CD14-positive monocyte (primary cell): ENCODE results near the gene TEF. TPM values are rescaled to one million over a fixed set of nuclear protein-coding genes. Genes with fewer than 3 reads are reported as not detected.
A peak's percentile ranks its signal among the peaks of the same experiment; 100 is the strongest.

Experiments
- DNase-seq, 3 donors: peaks; one replicate each; pipeline ENCODE4 v3.0.0-alpha.2; 2011 to 2022
- H2AFZ ChIP-seq: 2 replicates; pipeline ENCODE4 v1.6.0; 2012; ENCODE audit warnings: mild to moderate bottlenecking, low read depth, low read length, inconsistent platforms; ENCODE audit not compliant: insufficient read depth, poor library complexity, severe bottlenecking
- H3K27ac ChIP-seq, 2 donors: 1 replicate in 1 of 2; 2 replicates in 1 of 2; pipeline ENCODE4 v1.5.1; 2012 to 2013; ENCODE audit warnings: low read length in 2 of 2, control low read depth in 1 of 2, inconsistent platforms in 1 of 2, low read depth in 1 of 2, mild to moderate bottlenecking in 1 of 2
- H3K27me3 ChIP-seq, 2 donors: one replicate each; pipeline versions ENCODE4 v1.6.0 to v1.6.1; 2011 to 2013; ENCODE audit warnings: low read length in 2 of 2; ENCODE audit not compliant: control insufficient read depth in 2 of 2, insufficient read depth in 2 of 2
- H3K36me3 ChIP-seq, 2 donors: replicated peaks in 1 of 2; 1 replicate in 1 of 2; 2 replicates in 1 of 2; pipeline versions ENCODE4 v1.5.1 to v1.6.1; 2012 to 2013; ENCODE audit warnings: low read length in 2 of 2, control low read depth in 1 of 2, inconsistent platforms in 1 of 2, mild to moderate bottlenecking in 1 of 2; ENCODE audit not compliant: insufficient read depth in 2 of 2, control insufficient read depth in 1 of 2
- H3K4me1 ChIP-seq, 2 donors: 1 replicate in 1 of 2; 2 replicates in 1 of 2; pipeline versions ENCODE4 v1.5.1 to v1.6.1; 2012 to 2013; ENCODE audit warnings: low read length in 2 of 2, control low read depth in 1 of 2, inconsistent platforms in 1 of 2, mild to moderate bottlenecking in 1 of 2, moderate library complexity in 1 of 2; ENCODE audit not compliant: insufficient read depth in 2 of 2, control insufficient read depth in 1 of 2
- H3K4me2 ChIP-seq: replicated peaks from 2 replicates; pipeline ENCODE3; 2012; ENCODE audit warnings: low read length, moderate library complexity, mild to moderate bottlenecking; ENCODE audit not compliant: poor library complexity, severe bottlenecking; ENCODE audit errors: extremely low read depth
- H3K4me3 ChIP-seq, 3 experiments: fragments of 200-600 bp in 1 of 3; sonication (generic) in 1 of 3; replicated peaks in 1 of 3; 1 replicate in 2 of 3; 2 replicates in 1 of 3; pipeline ENCODE4 v1.5.1; 2011 to 2013; ENCODE audit warnings: low read length in 3 of 3, mild to moderate bottlenecking in 3 of 3, control low read depth in 2 of 3, low read depth in 2 of 3, inconsistent platforms in 1 of 3, moderate library complexity in 1 of 3
- H3K79me2 ChIP-seq: 2 replicates; pipeline ENCODE4 v1.6.0; 2012; ENCODE audit warnings: mild to moderate bottlenecking, control low read depth, inconsistent platforms, low read length, moderate library complexity; ENCODE audit not compliant: insufficient read depth
- H3K9ac ChIP-seq: 2 replicates; pipeline ENCODE4 v1.6.0; 2017; ENCODE audit warnings: low read length, mild to moderate bottlenecking; ENCODE audit not compliant: insufficient read depth, poor library complexity, severe bottlenecking
- H3K9me3 ChIP-seq, 2 donors: replicated peaks in 1 of 2; 1 replicate in 1 of 2; 2 replicates in 1 of 2; pipeline versions ENCODE4 v1.5.1 to v1.6.1; 2012 to 2013; ENCODE audit warnings: low read length in 2 of 2, control low read depth in 1 of 2; ENCODE audit not compliant: control insufficient read depth in 1 of 2, insufficient read depth in 1 of 2
- H4K20me1 ChIP-seq: 2 replicates; pipeline ENCODE4 v1.6.0; 2012; ENCODE audit warnings: mild to moderate bottlenecking, low read length, control low read depth, moderate library complexity; ENCODE audit not compliant: insufficient read depth
- H3K27ac Mint-ChIP-seq, 7 donors: one replicate each; pipeline ENCODE4 v1.8.0; 2020; ENCODE audit warnings: mild to moderate bottlenecking in 7 of 7, mixed read lengths in 7 of 7, moderate library complexity in 6 of 7, inconsistent platforms in 2 of 7
- H3K27me3 Mint-ChIP-seq, 3 donors: one replicate each; pipeline ENCODE4 v1.8.0; 2021 to 2022; ENCODE audit warnings: low read depth in 3 of 3, mild to moderate bottlenecking in 3 of 3, mixed read lengths in 3 of 3, moderate library complexity in 3 of 3, inconsistent platforms in 1 of 3
- H3K36me3 Mint-ChIP-seq, 2 donors: one replicate each; pipeline ENCODE4 v1.8.0; 2020; ENCODE audit warnings: mixed read lengths in 2 of 2, inconsistent platforms in 1 of 2, mild to moderate bottlenecking in 1 of 2
- H3K4me1 Mint-ChIP-seq: one replicate; pipeline ENCODE4 v1.8.0; 2020; ENCODE audit warnings: mild to moderate bottlenecking, mixed read lengths
- H3K4me3 Mint-ChIP-seq, 2 donors: one replicate each; pipeline ENCODE4 v1.8.0; 2020; ENCODE audit warnings: mild to moderate bottlenecking in 2 of 2, mixed read lengths in 2 of 2, moderate library complexity in 1 of 2
- H3K9me3 Mint-ChIP-seq, 7 donors: one replicate each; pipeline ENCODE4 v1.8.0; 2020 to 2022; ENCODE audit warnings: mixed read lengths in 7 of 7, mild to moderate bottlenecking in 6 of 7, moderate library complexity in 6 of 7, inconsistent platforms in 2 of 7
- WGBS: methylation state at CpG from one replicate; pipeline ENCODE4 v1.1.5; 2013; ENCODE audit warnings: missing lambda C conversion rate; ENCODE audit not compliant: insufficient coverage; 5-methylcytosine and 5-hydroxymethylcytosine counted together
- intact Hi-C, 2 donors: fragments of 100-400 bp; cut with micrococcal nuclease; formaldehyde crosslinking; loops; one replicate each; pipeline versions ENCODE4 v1.15.0 to v1.15.1; 2023
- polyA plus RNA-seq, 3 donors: library from polyadenylated mRNA; depleted of rRNA in 1 of 3; unstranded in 2 of 3; stranded (reverse) in 1 of 3; fragments of 300-500 nt in 2 of 3; fragments of >200 nt in 1 of 3; fragmentation: Illumina TruSeq in 2 of 3; gene quantifications; 1 replicate in 2 of 3; 2 replicates in 1 of 3; pipeline ENCODE4 v1.2.3, GENCODE V29; 2012 to 2021
- TF ChIP-seq, protein P1 (sequence below): fragments of 200-600 bp; IDR thresholded peaks from one replicate; pipeline ENCODE4 v1.8.0; 2022; ENCODE audit warnings: antibody characterized with exemption, mild to moderate bottlenecking

TEF gene
- polyA plus RNA-seq, 3 donors: 0.71 to 1.7 (median 1.1) TPM

DNA sequence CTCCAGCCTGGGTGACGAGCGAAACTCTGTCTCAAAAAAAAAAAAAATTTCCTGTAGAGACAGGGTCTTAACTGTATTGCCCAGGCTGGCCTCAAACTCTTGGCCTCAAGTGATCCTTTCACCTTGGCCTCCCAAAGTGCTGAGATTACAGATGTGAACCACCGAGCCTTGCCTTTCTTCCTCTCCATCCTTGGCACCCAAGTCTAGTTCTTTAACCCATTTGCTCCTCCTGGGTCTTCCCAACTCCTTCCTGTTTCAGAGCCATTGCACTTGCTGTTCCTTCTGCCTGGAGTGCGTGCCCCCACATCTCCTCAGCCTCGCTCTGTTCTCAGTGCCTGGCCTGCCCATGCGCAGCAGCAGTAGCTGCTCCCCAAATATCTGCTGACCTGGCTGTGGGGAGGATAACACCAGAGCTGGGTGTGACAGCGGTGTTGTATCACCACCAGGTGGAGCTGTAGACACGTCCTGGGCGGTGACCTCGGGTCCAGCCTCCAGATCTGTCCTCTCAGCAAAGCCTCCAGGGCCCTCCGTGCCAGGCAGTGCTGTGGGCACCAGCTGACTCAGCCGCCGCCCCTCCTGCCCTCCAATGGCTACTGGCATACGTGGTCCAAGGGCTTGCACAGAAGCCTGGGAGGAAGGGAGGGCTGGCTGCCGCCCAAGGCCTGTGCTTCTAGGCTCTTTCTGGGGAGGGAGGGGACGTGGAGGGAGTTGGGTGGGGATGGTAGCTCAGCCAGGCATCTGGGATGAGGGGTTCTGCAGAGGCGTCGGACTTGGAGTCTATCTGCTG, 22.0 kb downstream of the TEF start:
- Mint-ChIP-seq H3K36me3 (no peaks in the 10 kb centered on the region), H3K27me3 (peaks cover 3 to 6% (median 3%) of the 10 kb centered on the region in 3 donors), H3K4me3 (no peak overlapping the region), H3K27ac (no peak overlapping the region), H3K4me1 (peaks cover 10% of the 10 kb centered on the region), H3K9me3 (peaks cover 0 to 2% (median 0%) of the 10 kb centered on the region in 7 donors)
- Histone ChIP-seq H3K79me2 (no peaks in the 10 kb centered on the region), H3K27me3 (no peaks in the 10 kb centered on the region), H3K9me3 (no peaks in the 10 kb centered on the region), H4K20me1 (no peaks in the 10 kb centered on the region), H2AFZ (peak overlapping the region; percentile 38), H3K4me2 (peak overlapping the region; percentile 17), H3K36me3 (no peaks in the 10 kb centered on the region), H3K4me3 (no peak overlapping the region), H3K4me1 (no peaks in the 10 kb centered on the region), H3K9ac (no peak overlapping the region), H3K27ac (no peak overlapping the region)
- 19% methylated on average over 11 of the region's 18 CpGs for WGBS
- TF ChIP-seq, protein P1, sequence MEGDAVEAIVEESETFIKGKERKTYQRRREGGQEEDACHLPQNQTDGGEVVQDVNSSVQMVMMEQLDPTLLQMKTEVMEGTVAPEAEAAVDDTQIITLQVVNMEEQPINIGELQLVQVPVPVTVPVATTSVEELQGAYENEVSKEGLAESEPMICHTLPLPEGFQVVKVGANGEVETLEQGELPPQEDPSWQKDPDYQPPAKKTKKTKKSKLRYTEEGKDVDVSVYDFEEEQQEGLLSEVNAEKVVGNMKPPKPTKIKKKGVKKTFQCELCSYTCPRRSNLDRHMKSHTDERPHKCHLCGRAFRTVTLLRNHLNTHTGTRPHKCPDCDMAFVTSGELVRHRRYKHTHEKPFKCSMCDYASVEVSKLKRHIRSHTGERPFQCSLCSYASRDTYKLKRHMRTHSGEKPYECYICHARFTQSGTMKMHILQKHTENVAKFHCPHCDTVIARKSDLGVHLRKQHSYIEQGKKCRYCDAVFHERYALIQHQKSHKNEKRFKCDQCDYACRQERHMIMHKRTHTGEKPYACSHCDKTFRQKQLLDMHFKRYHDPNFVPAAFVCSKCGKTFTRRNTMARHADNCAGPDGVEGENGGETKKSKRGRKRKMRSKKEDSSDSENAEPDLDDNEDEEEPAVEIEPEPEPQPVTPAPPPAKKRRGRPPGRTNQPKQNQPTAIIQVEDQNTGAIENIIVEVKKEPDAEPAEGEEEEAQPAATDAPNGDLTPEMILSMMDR: peak; percentile 89
- intact Hi-C loops: loop anchor here (2.0 to 10.0 kb wide), 2 partner anchors 113 to 191 kb away; no protein-coding TSS in a partner anchor
- DNase-seq: peak; percentile 87 to 92 (median 90)

DNA sequence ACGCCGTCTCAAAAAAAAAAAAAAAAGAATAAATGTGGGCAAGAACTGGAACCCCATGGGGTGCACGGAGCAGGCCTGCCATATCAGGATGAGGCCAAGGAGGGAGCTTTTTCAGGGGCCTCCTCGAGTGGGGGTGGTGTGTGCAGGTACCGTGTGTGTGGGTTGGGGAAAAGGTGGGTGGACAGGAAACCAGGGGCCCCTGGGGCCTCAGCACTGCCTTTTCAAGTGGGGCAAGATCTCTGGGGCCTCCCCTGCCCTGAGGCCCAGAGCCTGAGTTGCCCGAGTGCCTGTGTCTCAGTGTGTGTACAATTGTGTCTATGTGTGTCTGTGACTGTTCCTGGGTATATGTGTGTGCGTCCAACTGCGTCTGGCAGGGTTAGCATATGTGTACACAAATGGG, 23.8 kb downstream of the TEF start:
- Histone ChIP-seq H3K79me2 (no peaks in the 10 kb centered on the region), H4K20me1 (no peaks in the 10 kb centered on the region), H3K4me1 (no peaks in the 10 kb centered on the region), H3K9ac (no peak overlapping the region), H3K9me3 (no peaks in the 10 kb centered on the region), H2AFZ (no peak overlapping the region), H3K4me2 (no peak overlapping the region), H3K4me3 (no peak overlapping the region), H3K27ac (no peak overlapping the region), H3K36me3 (no peaks in the 10 kb centered on the region), H3K27me3 (no peaks in the 10 kb centered on the region)
- TF ChIP-seq, protein P1: no peak
- 73% methylated on average over 3 of the region's 8 CpGs for WGBS
- DNase-seq: no peak
- Mint-ChIP-seq H3K4me1 (peaks cover 10% of the 10 kb centered on the region), H3K27ac (no peak overlapping the region), H3K4me3 (no peak overlapping the region), H3K9me3 (peaks cover 0 to 2% (median 0%) of the 10 kb centered on the region in 7 donors), H3K36me3 (no peaks in the 10 kb centered on the region), H3K27me3 (peaks cover 3 to 6% (median 5%) of the 10 kb centered on the region in 3 donors)
- intact Hi-C loops: loop anchor here (2.0 to 10.0 kb wide), 2 partner anchors 111 to 189 kb away; no protein-coding TSS in a partner anchor
